ENCODE measurements around the gene CDKAL1.

- TF ChIP-seq POLR2AphosphoS5 (IDR thresholded peaks at IDR 0.05) = no peak
- TF ChIP-seq POLR2A (IDR thresholded peaks at IDR 0.05; ENCODE audit: low read depth) = no peak
These were observed 274.7 kb downstream of the CDKAL1 start for GRCh38 chr6:20808924-20809323.

Data from esophagus muscularis mucosa (tissue), 2 donors.